ENCODE data around the gene IFT43.

DNA sequence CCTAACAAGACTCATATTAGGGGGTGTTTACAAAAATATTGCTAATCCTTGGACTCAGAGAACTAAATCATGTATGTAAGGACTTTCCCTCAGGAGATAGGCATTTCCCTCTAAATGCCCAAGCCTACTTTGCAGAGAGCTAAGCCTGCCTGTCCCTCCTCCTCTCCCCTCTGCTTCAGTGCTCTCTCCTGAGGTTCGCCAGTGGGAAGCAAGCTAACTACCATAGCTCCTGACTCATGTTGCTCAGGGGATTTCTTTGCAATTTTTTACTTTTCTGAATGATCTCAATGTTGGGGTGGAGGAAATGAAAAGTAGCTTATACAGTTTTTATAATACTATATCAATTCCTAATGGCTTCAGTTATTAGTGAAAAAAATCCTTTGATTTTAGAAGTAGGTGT, 29.6 kb downstream of the IFT43 start:
- no peak for TF ChIP-seq POLR2AphosphoS5 (IDR thresholded peaks at IDR 0.05; ENCODE audit: low read depth, low read length)
- TF ChIP-seq, protein P1, sequence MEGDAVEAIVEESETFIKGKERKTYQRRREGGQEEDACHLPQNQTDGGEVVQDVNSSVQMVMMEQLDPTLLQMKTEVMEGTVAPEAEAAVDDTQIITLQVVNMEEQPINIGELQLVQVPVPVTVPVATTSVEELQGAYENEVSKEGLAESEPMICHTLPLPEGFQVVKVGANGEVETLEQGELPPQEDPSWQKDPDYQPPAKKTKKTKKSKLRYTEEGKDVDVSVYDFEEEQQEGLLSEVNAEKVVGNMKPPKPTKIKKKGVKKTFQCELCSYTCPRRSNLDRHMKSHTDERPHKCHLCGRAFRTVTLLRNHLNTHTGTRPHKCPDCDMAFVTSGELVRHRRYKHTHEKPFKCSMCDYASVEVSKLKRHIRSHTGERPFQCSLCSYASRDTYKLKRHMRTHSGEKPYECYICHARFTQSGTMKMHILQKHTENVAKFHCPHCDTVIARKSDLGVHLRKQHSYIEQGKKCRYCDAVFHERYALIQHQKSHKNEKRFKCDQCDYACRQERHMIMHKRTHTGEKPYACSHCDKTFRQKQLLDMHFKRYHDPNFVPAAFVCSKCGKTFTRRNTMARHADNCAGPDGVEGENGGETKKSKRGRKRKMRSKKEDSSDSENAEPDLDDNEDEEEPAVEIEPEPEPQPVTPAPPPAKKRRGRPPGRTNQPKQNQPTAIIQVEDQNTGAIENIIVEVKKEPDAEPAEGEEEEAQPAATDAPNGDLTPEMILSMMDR (IDR thresholded peaks at IDR 0.05): no peak
- TF ChIP-seq, protein P2, sequence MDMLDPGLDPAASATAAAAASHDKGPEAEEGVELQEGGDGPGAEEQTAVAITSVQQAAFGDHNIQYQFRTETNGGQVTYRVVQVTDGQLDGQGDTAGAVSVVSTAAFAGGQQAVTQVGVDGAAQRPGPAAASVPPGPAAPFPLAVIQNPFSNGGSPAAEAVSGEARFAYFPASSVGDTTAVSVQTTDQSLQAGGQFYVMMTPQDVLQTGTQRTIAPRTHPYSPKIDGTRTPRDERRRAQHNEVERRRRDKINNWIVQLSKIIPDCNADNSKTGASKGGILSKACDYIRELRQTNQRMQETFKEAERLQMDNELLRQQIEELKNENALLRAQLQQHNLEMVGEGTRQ (IDR thresholded peaks at IDR 0.05; ENCODE audit: borderline replicate concordance, low read depth, low read length): no peak
- TF ChIP-seq NRF1 (IDR thresholded peaks at IDR 0.05; ENCODE audit: low read depth, low read length): no peak
- TF ChIP-seq SIN3A (IDR thresholded peaks at IDR 0.05; ENCODE audit: borderline replicate concordance, low read depth, low read length): no peak
- TF ChIP-seq, protein P3, sequence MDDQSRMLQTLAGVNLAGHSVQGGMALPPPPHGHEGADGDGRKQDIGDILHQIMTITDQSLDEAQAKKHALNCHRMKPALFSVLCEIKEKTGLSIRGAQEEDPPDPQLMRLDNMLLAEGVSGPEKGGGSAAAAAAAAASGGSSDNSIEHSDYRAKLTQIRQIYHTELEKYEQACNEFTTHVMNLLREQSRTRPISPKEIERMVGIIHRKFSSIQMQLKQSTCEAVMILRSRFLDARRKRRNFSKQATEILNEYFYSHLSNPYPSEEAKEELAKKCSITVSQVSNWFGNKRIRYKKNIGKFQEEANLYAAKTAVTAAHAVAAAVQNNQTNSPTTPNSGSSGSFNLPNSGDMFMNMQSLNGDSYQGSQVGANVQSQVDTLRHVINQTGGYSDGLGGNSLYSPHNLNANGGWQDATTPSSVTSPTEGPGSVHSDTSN (IDR thresholded peaks at IDR 0.05): no peak
- TF ChIP-seq EZH2phosphoT487 (IDR thresholded peaks at IDR 0.05; ENCODE audit: borderline replicate concordance, low read depth): no peak
- no peak for TF ChIP-seq EP300 (IDR thresholded peaks at IDR 0.05; ENCODE audit: borderline replicate concordance in 1 of 2, low read depth in 1 of 2, low read length in 1 of 2)
- TF ChIP-seq GATA2 (CRISPR knock-in tag; IDR thresholded peaks at IDR 0.05): no peak
- TF ChIP-seq, protein P4, sequence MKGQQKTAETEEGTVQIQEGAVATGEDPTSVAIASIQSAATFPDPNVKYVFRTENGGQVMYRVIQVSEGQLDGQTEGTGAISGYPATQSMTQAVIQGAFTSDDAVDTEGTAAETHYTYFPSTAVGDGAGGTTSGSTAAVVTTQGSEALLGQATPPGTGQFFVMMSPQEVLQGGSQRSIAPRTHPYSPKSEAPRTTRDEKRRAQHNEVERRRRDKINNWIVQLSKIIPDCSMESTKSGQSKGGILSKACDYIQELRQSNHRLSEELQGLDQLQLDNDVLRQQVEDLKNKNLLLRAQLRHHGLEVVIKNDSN (IDR thresholded peaks at IDR 0.05; ENCODE audit: borderline replicate concordance, low read depth): no peak
- TF ChIP-seq ELF1 (IDR thresholded peaks at IDR 0.05): no peak
- TF ChIP-seq JUND (IDR thresholded peaks at IDR 0.05): no peak
- no peak for TF ChIP-seq TEAD4 (IDR thresholded peaks at IDR 0.05; ENCODE audit: borderline replicate concordance, insufficient read depth)
- no peak for TF ChIP-seq CHD2 (IDR thresholded peaks at IDR 0.05; ENCODE audit: low read length, partially characterized antibody)

Measured in SK-N-SH (cell line).